ENCODE data around the gene ZNF205. TPM values are rescaled to one million over a fixed set of nuclear protein-coding genes. Genes with fewer than 3 reads are reported as not detected.

The ZNF205 gene
- total and polyA plus RNA-seq, 9 of the 15 experiments (the other 6 are each of a cell fraction or from before 2014, with no cell fraction given), result 2.4 to 11.8 (median 5.1) TPM; not detected in 2

DNA sequence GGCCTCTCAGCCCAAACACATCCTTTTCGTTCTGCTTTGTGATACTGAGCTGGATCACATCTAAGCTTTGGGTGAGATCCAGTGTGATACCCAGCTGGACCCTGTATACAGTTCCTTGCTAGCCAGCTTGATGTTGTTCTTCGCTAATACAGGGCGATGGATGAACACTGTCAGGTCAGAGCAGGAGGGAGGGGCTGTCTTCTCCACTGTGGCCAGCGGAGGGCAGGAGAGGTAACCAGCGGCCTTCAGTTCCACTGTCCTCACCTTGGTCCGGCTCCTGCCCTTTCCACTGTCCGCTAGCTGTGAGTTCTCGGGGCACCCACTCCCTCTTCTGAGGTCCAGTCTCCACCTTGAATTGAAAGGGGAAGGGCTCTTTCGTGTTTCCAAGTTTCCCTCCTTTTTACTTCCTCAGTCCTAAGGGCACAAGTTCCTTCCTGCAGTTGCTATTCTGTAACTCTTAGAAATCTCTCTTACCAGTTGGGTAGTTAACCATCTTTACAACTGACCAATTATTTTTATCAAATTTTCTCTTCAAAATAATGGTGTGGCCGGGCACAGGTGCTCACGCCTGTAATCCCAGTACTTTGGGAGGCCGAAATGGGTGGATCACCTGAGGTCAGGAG lies 19.5 kb downstream of the ZNF205 start (continued):
- TF ChIP-seq CREBBP (IDR thresholded peaks at IDR 0.05; ENCODE audit: low read depth, low read length) (no peak), ZNF165 (CRISPR knock-in tag; IDR thresholded peaks at IDR 0.05; ENCODE audit: borderline replicate concordance) (no peak), ZC3H11A (IDR thresholded peaks at IDR 0.05; ENCODE audit: low read depth, low read length) (no peak), ZNF212 (CRISPR knock-in tag; IDR thresholded peaks at IDR 0.05) (no peak), CBFB (CRISPR knock-in tag; IDR thresholded peaks at IDR 0.05) (no peak), CC2D1A (IDR thresholded peaks at IDR 0.05) (peak; percentile 98), ZNF408 (CRISPR knock-in tag; IDR thresholded peaks at IDR 0.05; ENCODE audit: low read depth) (no peak), PURB (CRISPR knock-in tag; IDR thresholded peaks at IDR 0.05; ENCODE audit: low read depth) (no peak), ZNF644 (tag; IDR thresholded peaks at IDR 0.05; ENCODE audit: low read depth) (no peak), XRCC4 (IDR thresholded peaks at IDR 0.05; ENCODE audit: extremely low read depth, insufficient read depth, insufficient read length) (no peak), CBX8 (IDR thresholded peaks at IDR 0.05; ENCODE audit: borderline replicate concordance, extremely low read depth, low read depth, low read length, poor library complexity, severe bottlenecking) (no peak), MCM2 (IDR thresholded peaks at IDR 0.05; ENCODE audit: low read depth) (no peak), SMC3 (conservative IDR thresholded peaks at IDR 0.05; ENCODE audit: insufficient read depth, low read depth, low read length) (peak; percentile 60), IRF2 (CRISPR knock-in tag; IDR thresholded peaks at IDR 0.05) (no peak), JUND (IDR thresholded peaks at IDR 0.05; ENCODE audit: borderline replicate concordance, low read depth, low read length) (no peak), JUND (tag; IDR thresholded peaks at IDR 0.05; ENCODE audit: borderline replicate concordance, low read depth, low read length) (no peak)
- TF ChIP-seq, protein P1, sequence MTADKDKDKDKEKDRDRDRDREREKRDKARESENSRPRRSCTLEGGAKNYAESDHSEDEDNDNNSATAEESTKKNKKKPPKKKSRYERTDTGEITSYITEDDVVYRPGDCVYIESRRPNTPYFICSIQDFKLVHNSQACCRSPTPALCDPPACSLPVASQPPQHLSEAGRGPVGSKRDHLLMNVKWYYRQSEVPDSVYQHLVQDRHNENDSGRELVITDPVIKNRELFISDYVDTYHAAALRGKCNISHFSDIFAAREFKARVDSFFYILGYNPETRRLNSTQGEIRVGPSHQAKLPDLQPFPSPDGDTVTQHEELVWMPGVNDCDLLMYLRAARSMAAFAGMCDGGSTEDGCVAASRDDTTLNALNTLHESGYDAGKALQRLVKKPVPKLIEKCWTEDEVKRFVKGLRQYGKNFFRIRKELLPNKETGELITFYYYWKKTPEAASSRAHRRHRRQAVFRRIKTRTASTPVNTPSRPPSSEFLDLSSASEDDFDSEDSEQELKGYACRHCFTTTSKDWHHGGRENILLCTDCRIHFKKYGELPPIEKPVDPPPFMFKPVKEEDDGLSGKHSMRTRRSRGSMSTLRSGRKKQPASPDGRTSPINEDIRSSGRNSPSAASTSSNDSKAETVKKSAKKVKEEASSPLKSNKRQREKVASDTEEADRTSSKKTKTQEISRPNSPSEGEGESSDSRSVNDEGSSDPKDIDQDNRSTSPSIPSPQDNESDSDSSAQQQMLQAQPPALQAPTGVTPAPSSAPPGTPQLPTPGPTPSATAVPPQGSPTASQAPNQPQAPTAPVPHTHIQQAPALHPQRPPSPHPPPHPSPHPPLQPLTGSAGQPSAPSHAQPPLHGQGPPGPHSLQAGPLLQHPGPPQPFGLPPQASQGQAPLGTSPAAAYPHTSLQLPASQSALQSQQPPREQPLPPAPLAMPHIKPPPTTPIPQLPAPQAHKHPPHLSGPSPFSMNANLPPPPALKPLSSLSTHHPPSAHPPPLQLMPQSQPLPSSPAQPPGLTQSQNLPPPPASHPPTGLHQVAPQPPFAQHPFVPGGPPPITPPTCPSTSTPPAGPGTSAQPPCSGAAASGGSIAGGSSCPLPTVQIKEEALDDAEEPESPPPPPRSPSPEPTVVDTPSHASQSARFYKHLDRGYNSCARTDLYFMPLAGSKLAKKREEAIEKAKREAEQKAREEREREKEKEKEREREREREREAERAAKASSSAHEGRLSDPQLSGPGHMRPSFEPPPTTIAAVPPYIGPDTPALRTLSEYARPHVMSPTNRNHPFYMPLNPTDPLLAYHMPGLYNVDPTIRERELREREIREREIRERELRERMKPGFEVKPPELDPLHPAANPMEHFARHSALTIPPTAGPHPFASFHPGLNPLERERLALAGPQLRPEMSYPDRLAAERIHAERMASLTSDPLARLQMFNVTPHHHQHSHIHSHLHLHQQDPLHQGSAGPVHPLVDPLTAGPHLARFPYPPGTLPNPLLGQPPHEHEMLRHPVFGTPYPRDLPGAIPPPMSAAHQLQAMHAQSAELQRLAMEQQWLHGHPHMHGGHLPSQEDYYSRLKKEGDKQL (CRISPR knock-in tag; IDR thresholded peaks at IDR 0.05; ENCODE audit: borderline replicate concordance), result no peak
- TF ChIP-seq, protein P2, sequence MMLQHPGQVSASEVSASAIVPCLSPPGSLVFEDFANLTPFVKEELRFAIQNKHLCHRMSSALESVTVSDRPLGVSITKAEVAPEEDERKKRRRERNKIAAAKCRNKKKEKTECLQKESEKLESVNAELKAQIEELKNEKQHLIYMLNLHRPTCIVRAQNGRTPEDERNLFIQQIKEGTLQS (IDR thresholded peaks at IDR 0.05), result no peak
- TF ChIP-seq, protein P2 (CRISPR knock-in tag; conservative IDR thresholded peaks at IDR 0.05), result no peak
- TF ChIP-seq, protein P3, sequence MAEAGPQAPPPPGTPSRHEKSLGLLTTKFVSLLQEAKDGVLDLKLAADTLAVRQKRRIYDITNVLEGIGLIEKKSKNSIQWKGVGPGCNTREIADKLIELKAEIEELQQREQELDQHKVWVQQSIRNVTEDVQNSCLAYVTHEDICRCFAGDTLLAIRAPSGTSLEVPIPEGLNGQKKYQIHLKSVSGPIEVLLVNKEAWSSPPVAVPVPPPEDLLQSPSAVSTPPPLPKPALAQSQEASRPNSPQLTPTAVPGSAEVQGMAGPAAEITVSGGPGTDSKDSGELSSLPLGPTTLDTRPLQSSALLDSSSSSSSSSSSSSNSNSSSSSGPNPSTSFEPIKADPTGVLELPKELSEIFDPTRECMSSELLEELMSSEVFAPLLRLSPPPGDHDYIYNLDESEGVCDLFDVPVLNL (CRISPR knock-in tag; IDR thresholded peaks at IDR 0.05; ENCODE audit: low read depth), result no peak
